ENCODE measurements around the gene PTBP3.
"Not testable (repeated sequence)": the region's sequence is repeated elsewhere in the genome, so short reads cannot be mapped to it uniquely, and the experiment has no call there.

The PTBP3 gene

GRCh38 chr9:112273876-112274275 lies 59.5 kb downstream of the PTBP3 start:
- TF ChIP-seq CTCF (IDR thresholded peaks at IDR 0.05; ENCODE audit: low read depth, low read length): no peak
- DNase-seq: no peak
- no peaks in the 10 kb centered on the region; the same call in none of the 2 replicates for H3K4me1 ChIP-seq
- no peaks in the 10 kb centered on the region for H3K36me3 ChIP-seq
- H3K27me3 ChIP-seq: no peaks in the 10 kb centered on the region
- no peak overlapping the region for H3K4me3 ChIP-seq (ENCODE audit: low read depth, low read length)
- no peaks in the 10 kb centered on the region for H3K9me3 ChIP-seq

- no peaks in the 10 kb centered on the region for H3K27me3 ChIP-seq
- no peak overlapping the region for H3K4me3 ChIP-seq (ENCODE audit: low read depth, low read length)
- TF ChIP-seq CTCF (IDR thresholded peaks at IDR 0.05; ENCODE audit: low read depth, low read length): no peak
- no peaks in the 10 kb centered on the region; the same call in none of the 2 replicates for H3K4me1 ChIP-seq
- no peak for DNase-seq
- H3K9me3 ChIP-seq: no peaks in the 10 kb centered on the region
- no peaks in the 10 kb centered on the region for H3K36me3 ChIP-seq
Observed at GRCh38 chr9:112271466-112272098, 61.8 kb downstream of the PTBP3 start.

- DNase-seq: no peak
- H3K27me3 ChIP-seq: no peaks in the 10 kb centered on the region
- no peaks in the 10 kb centered on the region; the same call in none of the 2 replicates for H3K4me1 ChIP-seq
- H3K4me3 ChIP-seq (ENCODE audit: low read depth, low read length): no peak overlapping the region
- H3K36me3 ChIP-seq: no peaks in the 10 kb centered on the region
- no peaks in the 10 kb centered on the region for H3K9me3 ChIP-seq
- no peak for TF ChIP-seq CTCF (IDR thresholded peaks at IDR 0.05; ENCODE audit: low read depth, low read length)
Observed at GRCh38 chr9:112268413-112268812, 65.0 kb downstream of the PTBP3 start.

GRCh38 chr9:112267086-112267485 lies 66.3 kb downstream of the PTBP3 start:
- not testable (repeated sequence) for H3K9me3 ChIP-seq; DNase-seq; H3K4me1 ChIP-seq; H3K4me3 ChIP-seq (ENCODE audit: low read depth, low read length); H3K27me3 ChIP-seq; H3K36me3 ChIP-seq

- Histone ChIP-seq H3K4me1 (no peaks in the 10 kb centered on the region), H3K4me3 (ENCODE audit: low read depth, low read length) (no peak overlapping the region), H3K9me3 (no peaks in the 10 kb centered on the region), H3K36me3 (no peaks in the 10 kb centered on the region; the same call in 1 of the 2 replicates), H3K27me3 (no peaks in the 10 kb centered on the region)
- DNase-seq: no peak
- no peak for TF ChIP-seq CTCF (IDR thresholded peaks at IDR 0.05; ENCODE audit: low read depth, low read length)
Observed at GRCh38 chr9:112265391-112265790, 68.0 kb downstream of the PTBP3 start.

- no peaks in the 10 kb centered on the region for H3K4me1 ChIP-seq
- no peaks in the 10 kb centered on the region; the same call in 1 of the 2 replicates for H3K36me3 ChIP-seq
- no peak for TF ChIP-seq CTCF (IDR thresholded peaks at IDR 0.05; ENCODE audit: low read depth, low read length)
- H3K9me3 ChIP-seq: no peaks in the 10 kb centered on the region
- no peak overlapping the region for H3K4me3 ChIP-seq (ENCODE audit: low read depth, low read length)
- H3K27me3 ChIP-seq: no peaks in the 10 kb centered on the region
- DNase-seq: no peak
Observed at GRCh38 chr9:112262577-112262976, 70.8 kb downstream of the PTBP3 start.
